Loucy (cell line): ENCODE results near the gene ATOH8.

Experiments
- CTCF ChIP-seq: fragments of 200-600 bp; sonication (generic); conservative IDR thresholded peaks from 2 replicates; pipeline ENCODE4 v1.5.1; 2014; ENCODE audit warnings: mild to moderate bottlenecking, antibody characterized with exemption, low read length
- EZH2phosphoT487 ChIP-seq: fragments of 200-600 bp; IDR thresholded peaks from 2 replicates; pipeline ENCODE4 v1.6.1; 2018; ENCODE audit warnings: antibody characterized with exemption, mild to moderate bottlenecking, moderate library complexity, borderline replicate concordance

- TF ChIP-seq CTCF (peak; percentile 95), EZH2phosphoT487 (no peak)
Measured at GRCh38 chr2:85750587-85751575, 2.9 kb upstream of the ATOH8 start.
